SK-N-SH (cell line): Measurements from ENCODE around the gene BRIX1. TPM values are rescaled to one million over a fixed set of nuclear protein-coding genes. Genes with fewer than 3 reads are reported as not detected.

Source experiments
- CTCF ChIA-PET: fragments of 300-600, 350-600 bp; formaldehyde crosslinking; extraction: SDS; loops from one replicate; lab custom pipeline; 2021; lab: Yijun Ruan, JAX
- POLR2A ChIA-PET: fragments of 350-600 bp; sonication (Branson Sonifier 250); formaldehyde crosslinking; extraction: SDS; loops from one replicate; lab custom pipeline; 2020; ENCODE audit warnings: antibody characterized with exemption, inconsistent platforms; lab: Yijun Ruan, JAX
- DNase-seq: peaks from one replicate; pipeline ENCODE4 v3.0.0; 2012
- H2AFZ ChIP-seq: fragments of 200-600 bp; sonication (generic); 2 replicates; pipeline ENCODE4 v1.8.1; 2016; ENCODE audit warnings: antibody characterized with exemption, mild to moderate bottlenecking, low read depth
- H3F3A ChIP-seq: fragments of 200-600 bp; sonication (generic); replicated peaks from 2 replicates; pipeline ENCODE3; 2016; ENCODE audit warnings: antibody characterized with exemption, mild to moderate bottlenecking; ENCODE audit not compliant: insufficient read depth
- H3K27ac ChIP-seq, 2 experiments: fragments of 200-500 bp in 1 of 2; fragments of 200-600 bp in 1 of 2; sonication (Bioruptor generic) in 1 of 2; sonication (generic), shearing (Covaris generic) in 1 of 2; 2 replicates each; pipeline versions ENCODE4 v1.5.1 to v1.6.1; 2014 to 2016; ENCODE audit warnings: low read depth in 2 of 2, inconsistent platforms in 1 of 2, low read length in 1 of 2, mild to moderate bottlenecking in 1 of 2, mixed read lengths in 1 of 2
- H3K27me3 ChIP-seq: fragments of 200-600 bp; sonication (generic), shearing (Covaris generic); 2 replicates; pipeline ENCODE4 v1.6.1; 2016; ENCODE audit warnings: mixed run types; ENCODE audit not compliant: insufficient read depth
- H3K36me3 ChIP-seq, 2 experiments: fragments of 200-500 bp in 1 of 2; fragments of 200-600 bp in 1 of 2; sonication (Bioruptor generic) in 1 of 2; sonication (generic) in 1 of 2; replicated peaks in 1 of 2; 2 replicates each; pipeline versions ENCODE3 to v1.5.1; 2014 to 2016; ENCODE audit warnings: low read length in 1 of 2, mild to moderate bottlenecking in 1 of 2; ENCODE audit not compliant: insufficient read depth in 2 of 2, control insufficient read depth in 1 of 2
- H3K4me1 ChIP-seq, 2 experiments: fragments of 200-500 bp in 1 of 2; fragments of 200-600 bp in 1 of 2; sonication (Bioruptor generic) in 1 of 2; sonication (generic), shearing (Covaris generic) in 1 of 2; 2 replicates each; pipeline versions ENCODE4 v1.5.1 to v1.6.1; 2014 to 2016; ENCODE audit warnings: low read depth in 1 of 2, low read length in 1 of 2, mixed run types in 1 of 2; ENCODE audit not compliant: insufficient read depth in 2 of 2, control insufficient read depth in 1 of 2
- H3K4me2 ChIP-seq: fragments of 200-600 bp; sonication (generic), shearing (Covaris generic); 2 replicates; pipeline ENCODE4 v1.6.1; 2017; ENCODE audit warnings: mixed run types
- H3K4me3 ChIP-seq, 2 experiments: fragments of 200-500 bp in 1 of 2; fragments of 200-600 bp in 1 of 2; sonication (Bioruptor generic) in 1 of 2; sonication (generic), shearing (Covaris generic) in 1 of 2; 2 replicates each; pipeline versions ENCODE4 v1.5.1 to v1.8.1; 2014 to 2016; ENCODE audit warnings: low read depth in 2 of 2, inconsistent platforms in 1 of 2, low read length in 1 of 2, mild to moderate bottlenecking in 1 of 2, mixed read lengths in 1 of 2, moderate library complexity in 1 of 2
- H3K79me2 ChIP-seq: fragments of 200-600 bp; sonication (generic); 2 replicates; pipeline ENCODE4 v1.8.1; 2017; ENCODE audit warnings: mild to moderate bottlenecking; ENCODE audit not compliant: insufficient read depth
- H3K9ac ChIP-seq: fragments of 200-600 bp; sonication (generic); 2 replicates; pipeline ENCODE4 v1.6.1; 2017; ENCODE audit warnings: mixed run types
- H3K9me2 ChIP-seq: fragments of 200-600 bp; sonication (generic); 2 replicates; pipeline ENCODE4 v1.6.1; 2017; ENCODE audit warnings: mixed run types
- H3K9me3 ChIP-seq: fragments of 200-600 bp; sonication (generic); 2 replicates; pipeline ENCODE4 v1.6.1; 2017; ENCODE audit warnings: mixed run types, mild to moderate bottlenecking, moderate library complexity
- H4K20me1 ChIP-seq: fragments of 200-600 bp; sonication (generic); 2 replicates; pipeline ENCODE4 v1.6.1; 2017; ENCODE audit warnings: mild to moderate bottlenecking, mixed run types; ENCODE audit not compliant: insufficient read depth
- CHD2 ChIP-seq: fragments of 150-350 bp; IDR thresholded peaks from 2 replicates; pipeline ENCODE4 v1.6.1; 2018; ENCODE audit warnings: low read length; ENCODE audit not compliant: partially characterized antibody
- ELF1 ChIP-seq: IDR thresholded peaks from 2 replicates; pipeline ENCODE4 v1.4.0; 2012
- EZH2phosphoT487 ChIP-seq: fragments of 200-600 bp; sonication (generic); IDR thresholded peaks from 2 replicates; pipeline ENCODE4 v1.6.1; 2017; ENCODE audit warnings: low read depth, mixed run types, mild to moderate bottlenecking, antibody characterized with exemption, moderate library complexity, borderline replicate concordance
- FOSL2 ChIP-seq: IDR thresholded peaks from 2 replicates; pipeline ENCODE4 v1.4.0; 2012; ENCODE audit warnings: low read depth, mild to moderate bottlenecking, moderate library complexity, borderline replicate concordance
- FOXJ3 ChIP-seq: sonication (generic); formaldehyde crosslinking; IDR thresholded peaks from 2 replicates; pipeline ENCODE4 v1.5.1; 2020; ENCODE audit warnings: mild to moderate bottlenecking, missing genetic modification reagents
- FOXM1 ChIP-seq: IDR thresholded peaks from 2 replicates; pipeline ENCODE4 v1.4.0; 2012; ENCODE audit warnings: low read depth, mild to moderate bottlenecking
- MEF2A ChIP-seq: IDR thresholded peaks from 2 replicates; pipeline ENCODE4 v1.4.0; 2012; ENCODE audit warnings: low read depth, borderline replicate concordance
- NRF1 ChIP-seq: IDR thresholded peaks from 2 replicates; pipeline ENCODE4 v1.6.1; 2012; ENCODE audit warnings: low read depth, mild to moderate bottlenecking, low read length
- RCOR1 ChIP-seq: fragments of 150-350 bp; IDR thresholded peaks from 2 replicates; pipeline ENCODE4 v1.6.1; 2017; ENCODE audit warnings: antibody characterized with exemption, low read length
- RXRA ChIP-seq: IDR thresholded peaks from 2 replicates; pipeline ENCODE4 v1.4.0; 2012; ENCODE audit warnings: low read depth, mild to moderate bottlenecking, borderline replicate concordance
- SIN3A ChIP-seq: IDR thresholded peaks from 2 replicates; pipeline ENCODE4 v1.6.1; 2012; ENCODE audit warnings: low read depth, mild to moderate bottlenecking, low read length, moderate library complexity, borderline replicate concordance
- TAF1 ChIP-seq: IDR thresholded peaks from 2 replicates; pipeline ENCODE4 v1.6.1; 2012; ENCODE audit warnings: low read depth, mild to moderate bottlenecking, low read length, moderate library complexity, borderline replicate concordance
- TCF12 ChIP-seq: IDR thresholded peaks from 2 replicates; pipeline ENCODE4 v1.4.0; 2012
- TEAD4 ChIP-seq: IDR thresholded peaks from 2 replicates; pipeline ENCODE4 v1.4.0; 2012; ENCODE audit warnings: mild to moderate bottlenecking, borderline replicate concordance; ENCODE audit not compliant: insufficient read depth
- YY1 ChIP-seq: IDR thresholded peaks from 2 replicates; pipeline ENCODE4 v1.4.0; 2012; ENCODE audit warnings: low read depth, mild to moderate bottlenecking
- whole genome bisulfite sequencing: methylation state at CpG from one replicate; pipeline ENCODE4 v1.1.6; 2017; ENCODE audit warnings: low lambda C conversion rate; 5-methylcytosine and 5-hydroxymethylcytosine counted together
- polyA plus RNA-seq, 3 experiments: library from polyadenylated mRNA; depleted of rRNA; stranded (reverse); fragments of >200 nt; gene quantifications; 2 replicates each; pipeline ENCODE4 v1.2.3, GENCODE V29; 2012
- TF ChIP-seq, protein P1 (sequence below): IDR thresholded peaks from 2 replicates; pipeline ENCODE4 v1.4.0; 2012; ENCODE audit warnings: low read depth
- TF ChIP-seq, protein P2 (sequence below): IDR thresholded peaks from 2 replicates; pipeline ENCODE4 v1.6.1; 2012; ENCODE audit warnings: mild to moderate bottlenecking, low read depth, low read length, moderate library complexity
- TF ChIP-seq, protein P3 (sequence below): IDR thresholded peaks from 2 replicates; pipeline ENCODE4 v1.4.0; 2012; ENCODE audit warnings: low read depth, borderline replicate concordance
- TF ChIP-seq, protein P4 (sequence below): fragments of 200-600 bp; sonication (generic); IDR thresholded peaks from 2 replicates; pipeline ENCODE4 v1.6.1; 2017; ENCODE audit warnings: antibody characterized with exemption, mild to moderate bottlenecking, moderate library complexity

BRIX1 gene
- polyA plus RNA-seq, 1 of the 3 experiments (the other 2 are of a cell fraction), result 18.4 TPM

DNA sequence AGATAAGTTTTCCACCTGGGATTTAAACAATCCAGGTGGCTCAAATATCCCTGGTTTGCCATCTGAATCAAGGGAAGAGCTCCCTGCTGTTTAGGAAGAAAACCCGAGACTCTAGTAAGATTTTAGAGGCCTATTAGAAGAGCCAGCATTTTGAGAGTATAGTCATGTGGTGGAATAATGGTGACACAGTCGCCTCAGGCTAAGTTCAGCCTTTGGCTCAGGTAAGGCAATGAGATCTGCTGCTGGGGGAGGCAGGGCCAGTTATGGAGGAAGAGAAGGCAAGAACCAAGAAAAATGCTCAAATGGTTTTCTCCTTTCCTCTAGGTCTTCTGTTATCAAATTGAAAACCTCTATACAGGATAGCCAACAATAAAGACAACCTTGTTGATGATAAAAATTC lies 16.4 kb upstream of the BRIX1 start:
- Histone ChIP-seq H3K27ac (no peak overlapping the region), H4K20me1 (no peaks in the 10 kb centered on the region), H3K79me2 (no peaks in the 10 kb centered on the region), H3K4me3 (no peak overlapping the region), H3K27me3 (no peaks in the 10 kb centered on the region)
- ChIA-PET CTCF (interaction anchor here (0.8 to 4.4 kb wide), 32 partner anchors 8 to 1077 kb away, joined by 3 to 87 read pairs (median 6); partner anchors contain the start of genes BRIX1, DNAJC21 and RAD1), POLR2A (no interaction called here)
- TF ChIP-seq YY1, result no peak
- TF ChIP-seq NRF1, result no peak
- no peak for TF ChIP-seq FOXM1
- no peak for TF ChIP-seq MEF2A
- TF ChIP-seq TCF12, result no peak
- no peak for TF ChIP-seq FOXJ3 (CRISPR knock-in tag)
- TF ChIP-seq, protein P1, sequence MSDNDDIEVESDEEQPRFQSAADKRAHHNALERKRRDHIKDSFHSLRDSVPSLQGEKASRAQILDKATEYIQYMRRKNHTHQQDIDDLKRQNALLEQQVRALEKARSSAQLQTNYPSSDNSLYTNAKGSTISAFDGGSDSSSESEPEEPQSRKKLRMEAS, result no peak
- no peak for TF ChIP-seq EZH2phosphoT487
- TF ChIP-seq, all 33 proteins: peak for 0
- H3K9ac ChIP-seq, result no peak overlapping the region
- no peak overlapping the region for H2AFZ ChIP-seq
- peaks cover 7% of the 10 kb centered on the region for H3F3A ChIP-seq
- H3K9me3 ChIP-seq, result no peaks in the 10 kb centered on the region
- no peak overlapping the region for H3K4me2 ChIP-seq
- no peaks in the 10 kb centered on the region for H3K36me3 ChIP-seq
- DNase-seq, result no peak
- no peaks in the 10 kb centered on the region for H3K9me2 ChIP-seq
- 91% methylated on average over 2 of the region's 2 CpGs for WGBS
- 0 out of 4 replicates have a peak, but pooled peaks cover 0 to 7% of the 10 kb centered on the region in 2 experiments for H3K4me1 ChIP-seq

DNA sequence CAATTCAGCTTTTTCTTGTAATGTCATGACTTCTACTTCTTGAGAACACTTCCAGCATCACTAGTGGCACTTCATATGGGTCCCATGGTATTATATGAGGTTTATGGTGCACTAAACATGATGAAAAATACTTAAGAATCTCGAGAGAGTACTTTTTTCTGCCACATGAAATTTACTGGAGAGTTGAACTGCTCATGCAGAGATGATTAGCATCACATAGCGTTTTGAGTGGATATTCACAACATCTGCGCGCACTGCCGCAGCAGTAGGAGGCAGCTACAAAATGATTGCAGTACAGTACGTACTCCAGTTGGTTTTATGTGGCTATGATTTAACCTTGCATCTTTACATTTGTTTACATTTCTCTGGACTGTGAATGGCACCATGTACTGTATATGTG lies 14.9 kb upstream of the BRIX1 start:
- Histone ChIP-seq H3K4me3 (no peak overlapping the region), H3K27ac (no peak overlapping the region), H3K9me3 (no peaks in the 10 kb centered on the region), H3K9ac (no peak overlapping the region), H4K20me1 (no peaks in the 10 kb centered on the region), H3K27me3 (no peaks in the 10 kb centered on the region), H3K4me2 (no peak overlapping the region), H2AFZ (no peak overlapping the region), H3K9me2 (no peaks in the 10 kb centered on the region), H3F3A (peaks cover 8% of the 10 kb centered on the region), H3K36me3 (peaks cover 5 to 6% of the 10 kb centered on the region in 2 experiments), H3K79me2 (no peaks in the 10 kb centered on the region), H3K4me1 (0 out of 4 replicates have a peak, but pooled peaks cover 0 to 7% of the 10 kb centered on the region in 2 experiments)
- no peak for DNase-seq
- ChIA-PET CTCF (interaction anchor here (0.8 to 4.1 kb wide), 5 partner anchors 10 to 426 kb away, joined by 3 to 87 read pairs (median 14); no protein-coding TSS in a partner anchor), POLR2A (no interaction called here)
- 90% methylated on average over 6 of the region's 6 CpGs for WGBS
- TF ChIP-seq, protein P1, result no peak
- TF ChIP-seq ELF1 (no peak), RXRA (no peak), SIN3A (no peak), TEAD4 (no peak), FOXM1 (no peak), TCF12 (no peak), RCOR1 (no peak), FOSL2 (no peak), TAF1 (no peak), CHD2 (no peak), YY1 (no peak)
- TF ChIP-seq, protein P2, sequence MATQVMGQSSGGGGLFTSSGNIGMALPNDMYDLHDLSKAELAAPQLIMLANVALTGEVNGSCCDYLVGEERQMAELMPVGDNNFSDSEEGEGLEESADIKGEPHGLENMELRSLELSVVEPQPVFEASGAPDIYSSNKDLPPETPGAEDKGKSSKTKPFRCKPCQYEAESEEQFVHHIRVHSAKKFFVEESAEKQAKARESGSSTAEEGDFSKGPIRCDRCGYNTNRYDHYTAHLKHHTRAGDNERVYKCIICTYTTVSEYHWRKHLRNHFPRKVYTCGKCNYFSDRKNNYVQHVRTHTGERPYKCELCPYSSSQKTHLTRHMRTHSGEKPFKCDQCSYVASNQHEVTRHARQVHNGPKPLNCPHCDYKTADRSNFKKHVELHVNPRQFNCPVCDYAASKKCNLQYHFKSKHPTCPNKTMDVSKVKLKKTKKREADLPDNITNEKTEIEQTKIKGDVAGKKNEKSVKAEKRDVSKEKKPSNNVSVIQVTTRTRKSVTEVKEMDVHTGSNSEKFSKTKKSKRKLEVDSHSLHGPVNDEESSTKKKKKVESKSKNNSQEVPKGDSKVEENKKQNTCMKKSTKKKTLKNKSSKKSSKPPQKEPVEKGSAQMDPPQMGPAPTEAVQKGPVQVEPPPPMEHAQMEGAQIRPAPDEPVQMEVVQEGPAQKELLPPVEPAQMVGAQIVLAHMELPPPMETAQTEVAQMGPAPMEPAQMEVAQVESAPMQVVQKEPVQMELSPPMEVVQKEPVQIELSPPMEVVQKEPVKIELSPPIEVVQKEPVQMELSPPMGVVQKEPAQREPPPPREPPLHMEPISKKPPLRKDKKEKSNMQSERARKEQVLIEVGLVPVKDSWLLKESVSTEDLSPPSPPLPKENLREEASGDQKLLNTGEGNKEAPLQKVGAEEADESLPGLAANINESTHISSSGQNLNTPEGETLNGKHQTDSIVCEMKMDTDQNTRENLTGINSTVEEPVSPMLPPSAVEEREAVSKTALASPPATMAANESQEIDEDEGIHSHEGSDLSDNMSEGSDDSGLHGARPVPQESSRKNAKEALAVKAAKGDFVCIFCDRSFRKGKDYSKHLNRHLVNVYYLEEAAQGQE, result no peak
- TF ChIP-seq, protein P3, sequence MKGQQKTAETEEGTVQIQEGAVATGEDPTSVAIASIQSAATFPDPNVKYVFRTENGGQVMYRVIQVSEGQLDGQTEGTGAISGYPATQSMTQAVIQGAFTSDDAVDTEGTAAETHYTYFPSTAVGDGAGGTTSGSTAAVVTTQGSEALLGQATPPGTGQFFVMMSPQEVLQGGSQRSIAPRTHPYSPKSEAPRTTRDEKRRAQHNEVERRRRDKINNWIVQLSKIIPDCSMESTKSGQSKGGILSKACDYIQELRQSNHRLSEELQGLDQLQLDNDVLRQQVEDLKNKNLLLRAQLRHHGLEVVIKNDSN, result no peak
- TF ChIP-seq, protein P4, sequence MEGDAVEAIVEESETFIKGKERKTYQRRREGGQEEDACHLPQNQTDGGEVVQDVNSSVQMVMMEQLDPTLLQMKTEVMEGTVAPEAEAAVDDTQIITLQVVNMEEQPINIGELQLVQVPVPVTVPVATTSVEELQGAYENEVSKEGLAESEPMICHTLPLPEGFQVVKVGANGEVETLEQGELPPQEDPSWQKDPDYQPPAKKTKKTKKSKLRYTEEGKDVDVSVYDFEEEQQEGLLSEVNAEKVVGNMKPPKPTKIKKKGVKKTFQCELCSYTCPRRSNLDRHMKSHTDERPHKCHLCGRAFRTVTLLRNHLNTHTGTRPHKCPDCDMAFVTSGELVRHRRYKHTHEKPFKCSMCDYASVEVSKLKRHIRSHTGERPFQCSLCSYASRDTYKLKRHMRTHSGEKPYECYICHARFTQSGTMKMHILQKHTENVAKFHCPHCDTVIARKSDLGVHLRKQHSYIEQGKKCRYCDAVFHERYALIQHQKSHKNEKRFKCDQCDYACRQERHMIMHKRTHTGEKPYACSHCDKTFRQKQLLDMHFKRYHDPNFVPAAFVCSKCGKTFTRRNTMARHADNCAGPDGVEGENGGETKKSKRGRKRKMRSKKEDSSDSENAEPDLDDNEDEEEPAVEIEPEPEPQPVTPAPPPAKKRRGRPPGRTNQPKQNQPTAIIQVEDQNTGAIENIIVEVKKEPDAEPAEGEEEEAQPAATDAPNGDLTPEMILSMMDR, result no peak
